ENCODE results near the gene AKIRIN2. TPM values are rescaled to one million over a fixed set of nuclear protein-coding genes. Genes with fewer than 3 reads are reported as not detected.

Gene AKIRIN2
- total RNA-seq, 1 donor from 2014 or later, result 67.4 TPM

DNA sequence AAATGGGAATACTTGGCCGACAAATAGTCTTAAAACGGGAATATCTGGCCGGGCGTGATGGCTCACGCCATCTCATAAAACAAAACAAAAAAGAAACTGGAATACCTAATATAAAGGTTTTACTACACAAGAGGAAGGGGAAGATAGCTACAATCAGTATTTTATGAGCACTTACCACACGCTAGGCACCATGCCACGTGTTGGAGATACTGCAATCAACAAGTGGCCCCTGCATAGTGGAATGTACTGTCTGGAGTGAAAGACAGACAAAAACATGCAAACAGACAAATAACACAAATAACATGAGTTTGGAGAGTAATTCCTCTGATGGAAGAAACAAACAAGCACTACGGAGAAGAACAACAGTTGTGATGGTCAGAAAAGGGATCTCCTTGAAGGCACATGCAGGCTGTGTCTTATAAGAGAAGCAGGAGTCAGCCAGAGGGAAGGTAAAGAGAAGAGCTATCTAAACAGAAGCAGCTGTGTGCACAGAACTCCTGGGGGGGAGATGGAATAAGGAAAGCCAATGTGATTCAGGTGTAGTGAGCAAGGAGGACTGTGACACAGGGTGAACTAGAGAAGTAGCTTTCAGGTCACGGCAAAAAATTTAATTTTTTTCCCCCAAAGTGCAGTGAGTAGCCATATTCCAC lies 39.1 kb upstream of the AKIRIN2 start:
- H3K36me3 Mint-ChIP-seq (ENCODE audit: low read depth), result no peaks in the 10 kb centered on the region
- H3K4me3 Mint-ChIP-seq, result no peak overlapping the region
- H3K4me1 Mint-ChIP-seq, result peaks cover 4% of the 10 kb centered on the region
- DNase-seq (ENCODE audit: low read depth, low spot score), result no peak
- H3K27ac Mint-ChIP-seq (ENCODE audit: unreplicated experiment), result no peak overlapping the region
- no peaks in the 10 kb centered on the region for H3K9me3 Mint-ChIP-seq
- H3K27me3 Mint-ChIP-seq (ENCODE audit: low read depth), result no peaks in the 10 kb centered on the region
- TF ChIP-seq, protein P1, sequence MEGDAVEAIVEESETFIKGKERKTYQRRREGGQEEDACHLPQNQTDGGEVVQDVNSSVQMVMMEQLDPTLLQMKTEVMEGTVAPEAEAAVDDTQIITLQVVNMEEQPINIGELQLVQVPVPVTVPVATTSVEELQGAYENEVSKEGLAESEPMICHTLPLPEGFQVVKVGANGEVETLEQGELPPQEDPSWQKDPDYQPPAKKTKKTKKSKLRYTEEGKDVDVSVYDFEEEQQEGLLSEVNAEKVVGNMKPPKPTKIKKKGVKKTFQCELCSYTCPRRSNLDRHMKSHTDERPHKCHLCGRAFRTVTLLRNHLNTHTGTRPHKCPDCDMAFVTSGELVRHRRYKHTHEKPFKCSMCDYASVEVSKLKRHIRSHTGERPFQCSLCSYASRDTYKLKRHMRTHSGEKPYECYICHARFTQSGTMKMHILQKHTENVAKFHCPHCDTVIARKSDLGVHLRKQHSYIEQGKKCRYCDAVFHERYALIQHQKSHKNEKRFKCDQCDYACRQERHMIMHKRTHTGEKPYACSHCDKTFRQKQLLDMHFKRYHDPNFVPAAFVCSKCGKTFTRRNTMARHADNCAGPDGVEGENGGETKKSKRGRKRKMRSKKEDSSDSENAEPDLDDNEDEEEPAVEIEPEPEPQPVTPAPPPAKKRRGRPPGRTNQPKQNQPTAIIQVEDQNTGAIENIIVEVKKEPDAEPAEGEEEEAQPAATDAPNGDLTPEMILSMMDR (conservative IDR thresholded peaks at IDR 0.05), result no peak

DNA sequence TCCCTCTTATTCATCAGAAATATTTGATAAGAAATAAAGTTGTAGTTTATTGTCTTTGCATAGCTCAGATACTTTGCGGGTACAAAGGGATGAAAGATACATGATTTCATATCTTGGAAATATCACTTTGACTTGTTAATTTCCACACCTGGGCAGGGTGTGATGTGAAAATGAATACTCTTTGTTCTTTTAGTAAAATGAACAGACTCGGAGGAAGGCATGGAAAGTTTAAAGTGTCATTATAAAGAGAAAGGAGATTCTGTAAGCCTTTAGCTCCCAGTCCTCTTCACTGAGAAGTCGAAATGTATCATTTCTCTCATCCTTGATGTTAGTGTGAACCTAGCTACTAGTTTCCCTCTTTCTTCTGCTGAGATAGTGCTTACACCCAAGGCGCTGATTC lies 36.7 kb upstream of the AKIRIN2 start:
- TF ChIP-seq, protein P1 (conservative IDR thresholded peaks at IDR 0.05), result no peak
- no peaks in the 10 kb centered on the region for H3K27me3 Mint-ChIP-seq (ENCODE audit: low read depth)
- peaks cover 4% of the 10 kb centered on the region for H3K4me1 Mint-ChIP-seq
- no peaks in the 10 kb centered on the region for H3K9me3 Mint-ChIP-seq
- H3K36me3 Mint-ChIP-seq (ENCODE audit: low read depth), result no peaks in the 10 kb centered on the region
- no peak overlapping the region for H3K27ac Mint-ChIP-seq (ENCODE audit: unreplicated experiment)
- no peak for DNase-seq (ENCODE audit: low read depth, low spot score)
- no peak overlapping the region for H3K4me3 Mint-ChIP-seq

DNA sequence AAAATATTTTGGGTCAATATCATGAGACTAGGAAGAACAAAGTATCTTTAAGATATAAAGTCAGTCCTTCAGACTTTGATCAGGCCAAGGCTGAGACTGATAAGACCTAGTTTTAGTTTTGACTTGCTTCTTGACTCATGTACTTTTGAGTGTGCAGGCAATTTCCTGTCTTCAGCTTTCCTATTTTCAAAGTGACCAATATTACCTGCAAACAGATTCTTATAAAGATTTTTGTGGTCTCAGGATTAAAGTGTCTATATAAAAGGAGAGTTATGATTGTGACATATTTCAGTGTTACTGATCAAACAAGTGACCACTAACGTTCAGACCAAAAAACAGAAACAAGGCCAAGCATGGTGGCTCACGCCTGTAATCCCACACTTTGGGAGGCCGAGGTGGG lies 36.0 kb upstream of the AKIRIN2 start:
- H3K27me3 Mint-ChIP-seq (ENCODE audit: low read depth), result no peaks in the 10 kb centered on the region
- H3K4me1 Mint-ChIP-seq, result no peaks in the 10 kb centered on the region
- no peaks in the 10 kb centered on the region for H3K36me3 Mint-ChIP-seq (ENCODE audit: low read depth)
- H3K4me3 Mint-ChIP-seq, result no peak overlapping the region
- H3K27ac Mint-ChIP-seq (ENCODE audit: unreplicated experiment), result no peak overlapping the region
- no peaks in the 10 kb centered on the region for H3K9me3 Mint-ChIP-seq
- DNase-seq (ENCODE audit: low read depth, low spot score), result no peak
- TF ChIP-seq, protein P1 (conservative IDR thresholded peaks at IDR 0.05), result no peak

DNA sequence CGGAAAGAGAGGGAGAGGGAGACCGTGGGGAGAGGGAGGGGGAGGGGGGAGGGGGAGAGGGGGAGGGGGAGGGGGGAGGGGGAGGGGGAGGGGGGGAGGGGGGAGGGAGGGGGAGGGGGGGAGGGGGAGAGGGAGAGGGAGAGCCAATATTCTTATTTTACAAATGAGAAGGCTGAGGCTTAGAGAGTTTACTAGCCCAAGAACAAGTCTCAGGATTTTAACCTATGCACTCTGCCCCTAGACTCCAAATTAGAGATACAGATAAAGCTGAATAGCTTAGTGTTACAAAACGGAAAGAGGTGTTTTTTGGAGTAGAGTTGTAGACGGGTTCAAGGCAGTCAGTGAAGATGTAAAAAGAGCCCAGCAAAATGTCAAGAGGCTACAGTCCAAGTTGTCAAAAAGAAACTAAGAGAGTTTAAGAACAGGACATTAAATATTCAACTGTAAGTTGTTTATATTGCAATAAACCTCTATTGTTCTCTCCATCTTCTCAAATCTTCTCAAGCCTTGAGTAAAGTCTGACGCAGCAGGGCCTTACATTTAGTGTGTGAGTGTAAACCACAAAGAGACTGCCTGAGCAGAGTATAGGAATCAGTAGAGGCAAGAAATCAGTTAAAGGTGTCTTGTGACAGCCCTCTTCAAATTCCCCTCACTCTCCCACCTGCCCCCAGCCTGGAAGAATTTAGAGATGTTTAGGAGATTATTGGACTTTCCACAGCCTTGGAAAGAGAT lies 34.9 kb upstream of the AKIRIN2 start:
- no peak for DNase-seq (ENCODE audit: low read depth, low spot score)
- H3K4me1 Mint-ChIP-seq, result no peaks in the 10 kb centered on the region
- no peak overlapping the region for H3K27ac Mint-ChIP-seq (ENCODE audit: unreplicated experiment)
- no peaks in the 10 kb centered on the region for H3K9me3 Mint-ChIP-seq
- TF ChIP-seq, protein P1 (conservative IDR thresholded peaks at IDR 0.05), result no peak
- H3K27me3 Mint-ChIP-seq (ENCODE audit: low read depth), result no peaks in the 10 kb centered on the region
- no peak overlapping the region for H3K4me3 Mint-ChIP-seq
- no peaks in the 10 kb centered on the region for H3K36me3 Mint-ChIP-seq (ENCODE audit: low read depth)

DNA sequence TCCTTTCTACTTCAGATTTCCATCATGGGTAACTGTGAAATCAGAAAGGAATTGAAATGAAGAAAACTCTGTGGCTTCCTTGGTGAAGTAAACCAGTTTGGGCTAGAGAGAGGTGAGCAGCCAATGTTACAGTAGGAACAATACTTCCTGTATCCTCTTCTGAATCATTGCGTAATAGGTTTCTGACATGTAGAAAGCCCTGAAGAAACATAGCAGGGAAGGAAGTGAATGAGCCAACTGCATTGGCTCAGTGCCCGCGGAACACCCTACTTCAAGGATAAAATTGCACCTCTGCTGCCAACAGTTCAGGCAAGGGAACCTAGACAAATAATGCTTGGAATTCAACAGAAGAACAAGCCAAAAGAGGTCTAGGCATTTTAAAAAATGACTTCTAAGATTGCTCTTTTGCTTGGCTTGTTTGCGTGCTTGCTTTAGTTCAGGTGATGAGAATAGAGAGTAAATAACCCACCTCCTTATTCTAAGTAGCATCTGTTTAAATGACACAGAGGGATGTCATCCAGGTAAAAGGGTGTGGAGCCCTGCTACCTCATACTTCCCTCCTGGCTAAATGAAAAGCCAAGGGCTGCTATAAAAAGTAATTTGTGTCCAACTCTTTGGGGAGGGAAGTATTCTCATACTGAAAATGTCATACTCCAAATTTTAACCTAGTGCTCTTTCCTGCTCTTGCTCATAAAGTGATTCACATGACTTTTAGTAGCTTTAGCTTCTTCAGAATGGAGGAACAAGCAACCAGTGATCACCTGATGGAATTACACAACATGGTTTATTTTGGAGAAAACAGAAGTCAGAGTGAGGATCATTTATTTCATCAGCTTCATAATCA lies 30.0 kb upstream of the AKIRIN2 start:
- Mint-ChIP-seq H3K27me3 (ENCODE audit: low read depth) (peaks cover 4% of the 10 kb centered on the region), H3K27ac (ENCODE audit: unreplicated experiment) (no peak overlapping the region), H3K36me3 (ENCODE audit: low read depth) (no peaks in the 10 kb centered on the region), H3K4me1 (no peaks in the 10 kb centered on the region), H3K9me3 (no peaks in the 10 kb centered on the region), H3K4me3 (no peak overlapping the region)
- no peak for DNase-seq (ENCODE audit: low read depth, low spot score)
- TF ChIP-seq, protein P1 (conservative IDR thresholded peaks at IDR 0.05), result no peak
